ENCODE data around the gene KRTAP15-1.

GRCh38 chr21:30395731-30396130 lies 44.3 kb upstream of the KRTAP15-1 start, which contains the start of gene KRTAP13-1:
- TF ChIP-seq MLX (CRISPR knock-in tag; IDR thresholded peaks at IDR 0.05) (no peak), JUN (CRISPR knock-in tag; IDR thresholded peaks at IDR 0.05) (no peak), HMGXB4 (CRISPR knock-in tag; IDR thresholded peaks at IDR 0.05) (no peak), TCF7 (CRISPR knock-in tag; IDR thresholded peaks at IDR 0.05; ENCODE audit: low read depth) (no peak), NR3C1 (CRISPR knock-in tag; conservative IDR thresholded peaks at IDR 0.05; ENCODE audit: low read depth) (no peak), FOXP1 (CRISPR knock-in tag; IDR thresholded peaks at IDR 0.05; ENCODE audit: borderline replicate concordance) (no peak), SP1 (CRISPR knock-in tag; conservative IDR thresholded peaks at IDR 0.05) (no peak), CTCF (IDR thresholded peaks at IDR 0.05) (no peak)
